ENCODE measurements around the gene PXK. TPM values are rescaled to one million over a fixed set of nuclear protein-coding genes. Genes with fewer than 3 reads are reported as not detected.

Gene PXK
- total RNA-seq, 2 experiments from 2014 or later: 31.5 to 33.4 TPM

DNA sequence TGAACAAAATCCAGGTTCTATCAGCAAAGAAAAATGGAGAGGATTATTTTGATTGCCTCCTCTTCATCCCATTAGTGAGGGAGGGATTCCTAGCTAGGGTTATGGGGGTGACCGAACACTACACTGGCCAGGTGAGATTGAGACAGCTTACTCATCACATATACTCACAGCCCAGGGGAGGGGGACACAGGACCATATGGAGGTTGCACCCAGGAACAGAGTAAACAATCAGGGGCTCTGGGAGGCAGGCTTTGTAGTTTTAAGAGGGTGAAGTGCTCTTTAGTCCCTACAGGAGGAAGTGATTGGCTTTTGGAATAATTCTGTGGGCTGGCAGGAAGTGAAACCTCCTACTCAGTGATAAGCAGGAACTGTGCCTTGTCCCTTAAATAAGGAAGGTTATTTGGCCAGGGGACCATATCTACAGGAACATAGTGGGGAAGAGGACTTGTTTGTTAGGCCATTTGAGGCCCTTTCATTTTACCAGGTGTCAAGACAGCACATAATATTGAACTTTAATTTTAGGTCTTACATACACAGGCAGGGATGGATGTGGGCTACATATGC lies 141.7 kb downstream of the PXK start:
- CTCF ChIA-PET: interaction anchor here (1.4 to 2.3 kb wide), 4 partner anchors 10 to 168 kb away, joined by 3 to 9 read pairs (median 6); partner anchors contain the start of genes HTD2 and KCTD6

DNA sequence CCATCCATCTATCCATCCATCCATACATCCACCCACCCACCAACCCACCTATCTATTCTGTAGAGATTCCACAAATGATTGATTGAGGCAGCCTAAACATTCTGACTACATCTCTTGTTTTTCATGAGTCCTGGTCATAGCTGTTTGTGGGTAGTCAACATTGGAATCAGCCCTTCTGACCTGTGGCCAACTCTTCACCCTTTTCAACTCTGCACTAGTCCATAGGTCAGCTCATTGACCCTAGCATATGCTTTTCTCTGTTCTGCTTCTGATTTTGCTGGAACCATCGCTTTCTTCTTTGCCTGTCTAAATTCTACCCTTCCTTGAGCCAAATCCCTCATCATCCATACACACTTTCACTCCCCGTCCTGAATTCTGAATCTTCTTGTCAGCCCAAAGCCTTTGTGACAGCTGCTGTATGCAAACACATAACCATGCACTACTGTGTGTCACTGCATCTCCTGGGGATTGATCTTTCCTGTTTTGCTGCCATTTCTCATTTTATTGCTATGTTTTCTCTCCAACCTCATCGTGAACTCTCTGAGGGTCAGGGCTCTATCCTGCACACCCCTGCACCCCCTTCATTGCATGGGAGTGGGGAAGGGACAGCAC lies 142.4 kb downstream of the PXK start:
- no peak for DNase-seq
- ChIA-PET CTCF (interaction anchor here (1.6 kb wide), 1 partner anchor 17 kb away, joined by 9 read pairs; the partner anchor contains the start of gene KCTD6), POLR2A (no interaction called here)
- no peak for ATAC-seq
- no peaks in the 10 kb centered on the region for H3K36me3 Mint-ChIP-seq (ENCODE audit: low read depth)
- peaks cover 28% of the 10 kb centered on the region for H3K4me1 Mint-ChIP-seq (ENCODE audit: low read depth)
- H3K9me3 Mint-ChIP-seq (ENCODE audit: insufficient read depth): no peaks in the 10 kb centered on the region
- H3K4me3 Mint-ChIP-seq: no peak overlapping the region
- H3K27ac Mint-ChIP-seq: no peak overlapping the region
- peaks cover 29% of the 10 kb centered on the region for H3K27me3 Mint-ChIP-seq (ENCODE audit: low read depth)

More for the DNA sequence above, 141.7 kb downstream of the PXK start:
- no peaks in the 10 kb centered on the region for H3K36me3 Mint-ChIP-seq (ENCODE audit: low read depth)
- no peak for DNase-seq
- H3K27ac Mint-ChIP-seq: no peak overlapping the region
- no peak overlapping the region for H3K4me3 Mint-ChIP-seq
- H3K27me3 Mint-ChIP-seq (ENCODE audit: low read depth): peaks cover 26% of the 10 kb centered on the region
- ATAC-seq: no peak
- H3K4me1 Mint-ChIP-seq (ENCODE audit: low read depth): peaks cover 28% of the 10 kb centered on the region
- no peaks in the 10 kb centered on the region for H3K9me3 Mint-ChIP-seq (ENCODE audit: insufficient read depth)
- POLR2A ChIA-PET: no interaction called here

Other genes starting within 250 kb of the PXK start
- not detected for gene DNASE1L3, start 121.9 kb upstream of the PXK start, total RNA-seq
- gene ABHD6, start 95.1 kb upstream of the PXK start, total RNA-seq: 1 to 10 TPM; 4.0 to 4.4 TPM
- gene RPP14, start 26.6 kb upstream of the PXK start, total RNA-seq: 10 to 100 TPM; 12.8 to 15.1 TPM
- 1 to 10 TPM; 7.6 to 8.1 TPM for gene HTD2, start 26.4 kb upstream of the PXK start, total RNA-seq
- gene PDHB, start 100.9 kb downstream of the PXK start, total RNA-seq: 10 to 100 TPM; 48.9 to 50.3 TPM
- gene KCTD6, start 159.2 kb downstream of the PXK start, total RNA-seq: 1 to 10 TPM; 5.2 to 6.2 TPM
- gene ACOX2, start 204.3 kb downstream of the PXK start, total RNA-seq: not detected
- gene FAM107A, start 244.5 kb downstream of the PXK start, total RNA-seq: not detected

Data from activated CD8-positive, alpha-beta T cell treated with anti-CD3 and anti-CD28 coated beads, Interleukin-2, amount 10 ng/mL, durations not matched to agents 7 days and 5 days (primary cell).